Stimulated activated CD4-positive, alpha-beta T cell treated with anti-CD3 and anti-CD28 coated beads, Interleukin-1b, Interleukin-23, amount 100 ng/mL, for 24 hours (primary cell): ENCODE data around the gene C16orf92.

Source experiments
- DNase-seq, 4 experiments: peaks; one replicate each; pipeline ENCODE4 v3.0.0-alpha.2; 2020; ENCODE audit warnings: low read depth in 4 of 4, low spot score in 1 of 4

The C16orf92 gene, protein sequence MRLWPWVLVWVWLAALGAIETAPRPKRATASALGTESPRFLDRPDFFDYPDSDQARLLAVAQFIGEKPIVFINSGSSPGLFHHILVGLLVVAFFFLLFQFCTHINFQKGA

DNA sequence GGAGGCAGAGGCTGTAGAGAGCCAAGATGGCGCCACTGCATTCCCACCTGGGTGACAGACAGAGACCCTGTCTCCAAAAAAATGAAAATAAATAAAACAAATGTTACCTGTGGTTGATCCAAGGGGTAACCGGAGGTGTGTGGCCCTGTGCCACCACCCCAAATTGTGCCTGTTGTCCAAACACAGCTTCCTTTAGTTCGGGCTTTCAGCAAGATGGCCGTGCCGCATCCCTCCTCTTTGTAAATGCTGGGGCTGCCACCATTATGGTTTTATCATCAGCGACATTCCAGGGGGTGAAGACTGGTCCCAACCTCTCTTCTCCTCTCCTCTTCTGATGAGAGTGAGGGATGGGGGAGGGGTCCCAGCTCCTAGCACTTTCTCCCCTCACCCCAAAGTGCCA, at the start of gene C16orf92:
TSS of gene C16orf92 (plus strand) at position 312 of the 400 bp plus-strand sequence. CDS start 143 bp downstream, outside the sequence.
- DNase-seq: no peak

DNA sequence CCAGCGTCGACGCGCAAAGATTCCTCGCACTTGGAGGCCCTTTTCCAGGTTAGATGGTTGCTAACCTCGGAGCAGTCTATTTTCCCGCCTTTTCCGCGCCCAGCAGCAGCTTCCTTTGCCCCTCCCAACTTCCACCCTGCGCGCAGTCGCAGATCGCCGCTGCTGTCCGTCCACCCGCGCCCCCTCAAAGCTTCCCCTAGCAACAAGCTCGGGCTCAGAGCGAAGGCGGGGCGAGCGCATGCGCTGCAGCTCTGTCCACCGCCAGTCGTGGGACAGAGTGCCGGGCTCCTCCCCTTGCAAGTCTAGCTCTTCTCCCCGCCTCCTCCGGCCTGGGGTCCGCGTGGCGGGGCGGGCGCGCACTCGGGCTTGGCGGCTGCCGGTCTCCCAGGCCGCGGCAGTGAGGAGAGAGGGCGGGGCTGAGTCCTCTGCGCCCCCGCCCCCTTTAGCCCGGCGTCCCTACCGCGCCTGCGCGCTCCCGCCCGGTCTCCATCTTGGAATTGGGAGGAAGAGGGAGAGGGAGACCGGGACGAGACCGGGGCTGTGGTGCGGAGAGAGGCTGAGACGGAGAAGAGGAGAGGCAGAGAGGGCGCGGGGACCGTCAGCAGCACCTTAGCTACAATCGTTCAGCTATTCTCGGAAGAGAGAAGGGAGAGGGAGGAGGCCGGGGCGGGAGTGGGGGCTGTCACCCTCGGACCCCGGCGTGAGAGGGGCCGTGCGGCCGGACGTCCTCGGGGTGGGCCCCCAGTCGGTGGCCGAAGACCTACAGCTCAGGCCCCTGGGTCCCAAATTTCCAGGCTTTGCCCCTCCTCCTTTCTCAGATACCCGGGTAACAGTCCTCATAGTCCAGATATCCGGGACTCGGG, 49.4 kb upstream of the C16orf92 start, which contains the start of gene TAOK2:
TSS of gene TAOK2 (plus strand) at position 485 of the 863 bp plus-strand sequence. CDS start 3,905 bp downstream, outside the sequence.
- DNase-seq: peak; percentile 81 to 97 (median 90)

DNA sequence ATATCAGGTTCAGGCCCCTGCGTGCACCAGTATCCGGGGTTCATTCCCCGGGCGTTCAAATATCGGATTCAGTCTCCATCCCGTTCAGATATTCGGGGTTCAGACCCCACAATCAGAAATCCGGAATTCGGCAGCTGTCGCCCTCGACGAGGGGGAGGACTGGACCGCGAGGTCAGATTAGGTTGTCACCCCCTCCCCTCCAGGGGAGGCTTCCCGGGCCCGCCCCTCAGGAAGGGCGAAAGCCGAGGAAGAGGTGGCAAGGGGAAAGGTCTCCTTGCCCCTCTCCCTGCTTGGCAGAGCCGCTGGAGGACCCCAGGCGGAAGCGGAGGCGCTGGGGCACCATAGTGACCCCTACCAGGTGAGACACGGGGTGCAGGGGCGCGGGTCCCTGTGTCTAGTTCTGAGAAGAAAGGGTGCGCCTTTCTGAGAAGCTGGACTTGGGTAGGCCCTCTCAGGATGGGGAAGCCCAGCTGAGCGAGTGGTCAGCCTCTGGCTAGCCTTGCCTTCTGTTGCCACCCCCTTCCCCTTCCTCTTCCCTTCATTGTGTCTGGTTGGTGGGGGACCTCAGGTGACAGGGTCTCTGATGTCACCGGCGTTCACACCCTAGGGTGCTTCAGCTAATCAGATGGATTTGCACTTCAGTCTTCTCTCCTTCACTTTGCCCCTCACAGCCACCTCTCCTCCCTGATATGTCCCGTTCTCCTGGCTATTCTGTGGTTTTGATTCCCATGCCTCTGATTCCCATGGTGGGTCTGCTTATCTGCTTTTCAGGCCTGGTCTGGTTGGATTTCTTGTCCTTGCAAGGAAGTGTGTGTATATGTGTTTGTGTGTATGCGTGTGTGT, 48.5 kb upstream of the C16orf92 start:
- DNase-seq: no peak

DNA sequence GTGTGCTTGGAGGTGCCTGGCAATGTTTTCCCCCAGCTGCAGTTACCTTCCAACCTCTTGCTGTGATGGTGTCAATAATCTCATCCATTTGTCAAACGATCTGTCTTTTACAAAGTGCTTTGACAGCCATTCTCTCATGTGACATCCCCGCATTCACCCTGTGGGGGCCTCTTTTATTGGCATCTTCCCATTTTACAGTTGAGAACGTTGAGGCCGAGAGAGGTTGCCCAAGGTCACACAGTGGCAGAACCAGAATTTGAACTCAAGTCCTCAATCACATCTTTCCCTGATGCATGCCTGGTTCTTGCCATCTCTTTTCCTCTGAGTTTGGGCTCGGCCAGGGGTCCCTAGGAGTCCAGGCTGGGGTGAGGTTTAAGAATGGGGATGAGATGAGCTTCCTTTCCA, 47.9 kb upstream of the C16orf92 start:
- DNase-seq: no peak

DNA sequence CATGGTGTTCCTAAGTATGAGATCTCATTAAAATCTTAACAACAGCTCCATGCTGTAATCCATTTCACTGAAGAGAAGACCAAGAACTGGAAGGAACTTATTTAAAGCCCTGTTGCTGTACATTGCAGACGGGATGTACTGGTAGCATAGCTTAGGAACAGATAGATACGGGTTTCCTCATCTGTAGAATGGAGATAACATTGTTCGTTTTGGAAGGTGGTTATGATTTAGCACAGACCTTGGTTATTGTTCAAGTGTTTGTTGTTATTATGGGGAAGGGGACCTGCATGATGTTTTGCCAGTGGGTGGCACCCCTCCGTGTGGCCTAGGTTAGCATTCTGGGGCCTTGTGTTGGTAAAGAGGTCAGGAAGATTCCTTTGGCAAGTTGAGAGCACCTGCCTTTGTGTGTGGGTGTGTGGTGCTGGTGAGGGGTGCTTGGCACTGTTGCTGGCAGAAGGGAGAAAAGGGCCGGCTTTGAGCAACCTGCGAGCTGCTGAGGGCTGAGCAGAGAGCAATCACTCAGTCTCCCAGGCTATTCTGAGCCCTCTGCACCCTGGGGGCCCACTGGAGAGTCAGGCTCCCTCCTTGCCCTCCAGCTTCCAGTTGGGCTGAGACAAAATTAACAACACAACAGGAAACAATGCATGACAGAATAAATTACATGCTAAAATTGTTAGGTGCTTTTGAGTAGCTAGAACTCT, 47.0 kb upstream of the C16orf92 start:
- no peak for DNase-seq

DNA sequence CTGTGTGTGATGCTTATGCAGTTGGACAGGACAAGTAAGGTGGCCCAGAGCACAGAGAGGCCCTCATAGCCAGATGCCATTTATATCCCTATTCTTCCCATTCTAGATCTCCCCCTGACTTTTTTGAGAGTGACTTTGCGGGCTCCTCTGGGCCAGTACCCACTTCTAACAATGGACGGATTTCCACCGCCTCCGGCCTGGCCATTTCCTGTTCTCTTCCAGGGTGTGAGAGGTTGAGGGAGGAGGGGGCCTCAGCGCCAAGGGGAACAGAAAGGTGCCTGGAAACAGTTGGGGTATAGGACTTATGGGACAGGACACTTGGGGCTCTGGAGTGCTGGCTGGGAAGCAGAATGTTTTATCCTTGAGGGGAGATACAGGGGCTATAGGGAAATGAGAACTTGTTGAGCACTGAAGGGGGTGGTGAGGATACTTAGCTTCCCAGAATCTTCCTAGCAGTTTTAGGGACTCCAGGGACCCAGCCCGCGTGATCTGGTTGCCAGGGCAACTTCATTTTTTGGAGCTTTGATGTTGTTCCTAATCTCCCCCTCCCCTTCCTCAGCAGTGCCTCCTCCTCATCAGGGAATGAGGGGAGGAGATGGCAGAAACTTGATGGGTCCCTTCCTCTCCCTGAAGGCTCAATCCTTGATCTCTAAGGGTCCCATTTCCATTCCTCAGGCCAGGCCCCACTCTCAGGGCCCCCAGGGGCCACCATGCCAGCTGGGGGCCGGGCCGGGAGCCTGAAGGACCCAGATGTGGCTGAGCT, 45.8 kb upstream of the C16orf92 start:
- no peak for DNase-seq

DNA sequence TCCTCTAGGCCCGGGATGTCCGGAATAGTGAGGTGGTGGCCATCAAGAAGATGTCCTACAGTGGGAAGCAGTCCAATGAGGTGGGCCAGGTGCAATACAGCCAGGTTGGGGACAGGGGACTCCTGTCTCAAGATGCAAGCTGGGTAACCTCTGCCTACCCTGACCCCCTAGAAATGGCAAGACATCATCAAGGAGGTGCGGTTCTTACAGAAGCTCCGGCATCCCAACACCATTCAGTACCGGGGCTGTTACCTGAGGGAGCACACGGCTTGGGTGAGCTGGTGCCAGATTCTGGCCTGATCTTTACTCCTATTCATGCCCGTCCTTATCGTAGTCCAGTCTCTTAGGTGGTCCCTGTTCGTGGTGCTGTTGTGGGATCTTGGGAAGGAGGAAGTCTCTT, 44.9 kb upstream of the C16orf92 start:
- no peak for DNase-seq

DNA sequence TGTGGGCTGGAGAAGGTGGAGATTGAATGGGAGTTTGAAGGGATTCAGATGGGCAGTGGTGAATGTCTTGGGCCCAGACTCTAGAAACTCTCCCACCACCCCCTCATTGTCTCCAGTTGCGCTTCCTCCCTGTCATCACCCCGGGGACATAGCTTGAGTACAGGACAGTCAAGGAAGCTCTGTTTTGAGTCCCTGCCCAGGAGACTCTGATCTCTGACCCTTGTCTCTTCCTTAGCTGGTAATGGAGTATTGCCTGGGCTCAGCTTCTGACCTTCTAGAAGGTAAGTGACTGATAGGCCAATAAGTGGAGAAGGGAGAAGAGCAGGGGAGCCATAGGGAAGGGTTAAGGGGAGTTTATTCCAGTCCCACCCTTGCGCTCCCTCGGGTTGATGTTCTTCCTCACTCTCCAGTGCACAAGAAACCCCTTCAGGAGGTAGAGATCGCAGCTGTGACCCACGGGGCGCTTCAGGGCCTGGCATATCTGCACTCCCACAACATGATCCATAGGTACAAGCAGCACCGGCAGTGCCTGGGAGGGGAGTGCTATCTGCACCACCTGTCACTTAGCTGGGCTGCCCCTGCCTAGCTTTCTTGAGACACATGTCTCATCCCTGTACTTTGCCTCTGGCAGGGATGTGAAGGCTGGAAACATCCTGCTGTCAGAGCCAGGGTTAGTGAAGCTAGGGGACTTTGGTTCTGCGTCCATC, 44.3 kb upstream of the C16orf92 start:
- no peak for DNase-seq

DNA sequence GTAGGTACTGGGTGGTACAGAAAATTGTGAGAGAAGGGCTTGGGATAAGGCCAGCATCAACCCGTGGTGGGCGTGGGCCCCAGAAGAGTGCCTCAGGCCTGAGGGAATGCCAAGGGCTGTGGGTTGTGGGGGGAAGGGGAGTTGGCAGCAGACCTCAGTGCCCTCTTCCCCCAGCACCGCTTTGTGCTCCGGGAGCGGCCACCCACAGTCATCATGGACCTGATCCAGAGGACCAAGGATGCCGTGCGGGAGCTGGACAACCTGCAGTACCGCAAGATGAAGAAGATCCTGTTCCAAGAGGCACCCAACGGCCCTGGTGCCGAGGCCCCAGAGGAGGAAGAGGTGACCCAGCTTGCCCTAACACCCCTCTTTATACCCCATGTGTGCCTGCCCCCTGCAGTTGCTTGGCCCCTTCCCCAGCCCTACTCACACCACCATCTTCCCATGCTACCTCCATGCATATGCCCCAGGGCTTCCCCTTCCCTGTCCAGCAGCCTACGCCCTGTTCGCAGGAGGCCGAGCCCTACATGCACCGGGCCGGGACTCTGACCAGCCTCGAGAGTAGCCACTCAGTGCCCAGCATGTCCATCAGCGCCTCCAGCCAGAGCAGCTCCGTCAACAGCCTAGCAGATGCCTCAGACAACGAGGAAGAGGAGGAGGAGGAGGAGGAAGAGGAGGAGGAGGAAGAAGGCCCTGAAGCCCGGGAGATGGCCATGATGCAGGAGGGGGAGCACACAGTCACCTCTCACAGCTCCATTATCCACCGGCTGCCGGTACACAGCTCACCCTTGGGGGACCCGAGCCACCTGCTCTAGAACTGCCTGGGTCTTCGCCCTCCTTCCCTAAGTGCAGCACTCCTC, 40.2 kb upstream of the C16orf92 start:
- DNase-seq: no peak

DNA sequence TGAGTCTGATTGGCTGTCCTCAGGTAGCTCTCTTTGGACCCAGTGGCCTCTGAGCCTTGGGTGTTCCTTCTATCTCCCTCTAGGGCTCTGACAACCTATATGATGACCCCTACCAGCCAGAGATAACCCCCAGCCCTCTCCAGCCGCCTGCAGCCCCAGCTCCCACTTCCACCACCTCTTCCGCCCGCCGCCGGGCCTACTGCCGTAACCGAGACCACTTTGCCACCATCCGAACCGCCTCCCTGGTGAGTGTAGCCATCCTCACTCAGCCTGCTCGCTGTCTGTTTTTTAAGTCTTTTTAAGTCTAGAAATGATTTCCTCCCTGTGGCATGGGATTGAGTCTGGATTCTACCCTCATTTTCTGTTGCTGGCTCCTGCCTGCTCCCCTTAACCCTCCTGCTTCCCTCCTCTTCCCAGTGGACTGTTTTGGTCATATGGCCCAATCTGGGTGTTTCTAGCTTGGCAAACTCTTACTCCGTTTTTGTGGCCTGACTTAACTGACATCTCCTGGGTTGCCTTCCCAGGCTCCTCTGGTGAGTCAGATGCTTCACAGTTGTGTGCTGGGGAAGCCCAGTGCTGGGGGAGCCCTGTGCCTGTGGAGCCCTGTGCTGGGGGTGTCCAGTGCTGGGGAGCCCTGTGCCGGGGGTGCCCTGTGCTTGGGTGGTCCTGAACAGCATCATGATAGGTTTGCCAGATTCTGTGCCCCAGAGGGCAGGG, 39.4 kb upstream of the C16orf92 start:
- no peak for DNase-seq

DNA sequence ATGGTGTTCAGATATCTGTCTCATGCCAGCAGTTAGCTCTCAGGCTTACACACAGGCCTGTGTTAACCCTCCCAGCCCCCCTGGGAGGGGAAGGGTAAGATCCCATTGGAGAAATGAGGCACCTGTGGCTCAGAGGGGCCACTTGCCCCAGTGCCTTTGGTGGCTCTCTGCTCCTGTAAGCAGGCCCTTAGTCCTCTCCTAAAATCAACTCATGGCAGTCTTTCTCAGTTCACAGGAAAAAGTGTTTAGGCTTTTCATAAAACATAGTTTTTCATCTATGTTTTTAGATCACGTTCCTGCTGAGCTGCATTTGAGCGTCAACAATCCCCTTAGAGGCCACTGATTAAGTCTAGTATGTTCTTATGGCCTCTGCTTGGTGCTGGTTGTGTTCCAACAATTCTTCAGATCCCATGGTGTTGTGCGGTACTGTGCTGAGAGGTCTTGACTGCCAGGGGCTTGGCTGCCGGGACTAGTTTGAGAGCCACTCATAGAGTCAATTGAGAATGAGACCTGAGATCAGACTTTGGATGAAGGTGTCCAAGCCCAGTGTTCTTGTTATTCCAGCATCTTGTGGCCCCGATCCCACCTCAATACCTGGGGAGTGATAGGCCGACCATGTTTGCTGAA, 38.7 kb upstream of the C16orf92 start:
- no peak for DNase-seq

DNA sequence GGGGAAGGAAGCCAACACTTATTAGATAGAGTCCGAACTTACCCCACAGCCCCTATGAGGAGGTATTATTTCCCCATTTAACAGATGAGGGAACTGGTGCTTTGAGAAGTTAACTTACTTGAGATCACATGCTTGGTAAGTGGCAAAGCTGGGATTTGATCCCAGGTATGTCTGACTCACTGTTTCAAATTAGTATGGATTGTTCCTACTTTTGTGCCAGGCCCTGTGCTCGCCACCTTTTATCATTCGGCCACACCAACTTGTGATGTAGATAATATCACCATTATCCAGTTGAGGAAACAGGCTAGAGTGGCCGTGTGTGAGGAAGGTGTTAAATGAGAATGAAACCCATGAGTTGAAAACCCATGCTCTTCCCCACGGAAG, 38.2 kb upstream of the C16orf92 start:
- DNase-seq: no peak

DNA sequence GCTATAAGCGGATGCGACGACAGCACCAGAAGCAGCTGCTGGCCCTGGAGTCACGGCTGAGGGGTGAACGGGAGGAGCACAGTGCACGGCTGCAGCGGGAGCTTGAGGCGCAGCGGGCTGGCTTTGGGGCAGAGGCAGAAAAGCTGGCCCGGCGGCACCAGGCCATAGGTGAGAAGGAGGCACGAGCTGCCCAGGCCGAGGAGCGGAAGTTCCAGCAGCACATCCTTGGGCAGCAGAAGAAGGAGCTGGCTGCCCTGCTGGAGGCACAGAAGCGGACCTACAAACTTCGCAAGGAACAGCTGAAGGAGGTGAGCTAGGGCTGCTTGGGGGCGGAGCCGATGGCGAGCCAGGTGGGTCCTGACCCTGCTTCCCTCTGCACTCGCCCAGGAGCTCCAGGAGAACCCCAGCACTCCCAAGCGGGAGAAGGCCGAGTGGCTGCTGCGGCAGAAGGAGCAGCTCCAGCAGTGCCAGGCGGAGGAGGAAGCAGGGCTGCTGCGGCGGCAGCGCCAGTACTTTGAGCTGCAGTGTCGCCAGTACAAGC, 37.7 kb upstream of the C16orf92 start:
- no peak for DNase-seq

DNA sequence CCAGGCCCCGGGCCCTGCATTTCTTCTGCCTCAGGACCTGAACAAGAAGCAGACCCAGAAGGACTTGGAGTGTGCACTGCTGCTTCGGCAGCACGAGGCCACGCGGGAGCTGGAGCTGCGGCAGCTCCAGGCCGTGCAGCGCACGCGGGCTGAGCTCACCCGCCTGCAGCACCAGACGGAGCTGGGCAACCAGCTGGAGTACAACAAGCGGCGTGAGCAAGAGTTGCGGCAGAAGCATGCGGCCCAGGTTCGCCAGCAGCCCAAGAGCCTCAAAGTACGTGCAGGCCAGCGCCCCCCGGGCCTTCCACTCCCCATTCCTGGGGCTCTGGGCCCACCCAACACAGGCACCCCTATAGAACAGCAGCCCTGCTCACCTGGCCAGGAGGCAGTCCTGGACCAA, 36.8 kb upstream of the C16orf92 start:
- no peak for DNase-seq

DNA sequence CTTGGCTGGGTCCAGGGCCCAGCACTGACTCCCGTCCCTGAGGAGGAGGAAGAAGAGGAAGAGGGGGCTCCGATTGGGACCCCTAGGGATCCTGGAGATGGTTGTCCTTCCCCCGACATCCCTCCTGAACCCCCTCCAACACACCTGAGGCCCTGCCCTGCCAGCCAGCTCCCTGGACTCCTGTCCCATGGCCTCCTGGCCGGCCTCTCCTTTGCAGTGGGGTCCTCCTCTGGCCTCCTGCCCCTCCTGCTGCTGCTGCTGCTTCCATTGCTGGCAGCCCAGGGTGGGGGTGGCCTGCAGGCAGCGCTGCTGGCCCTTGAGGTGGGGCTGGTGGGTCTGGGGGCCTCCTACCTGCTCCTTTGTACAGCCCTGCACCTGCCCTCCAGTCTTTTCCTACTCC, 36.1 kb upstream of the C16orf92 start:
- no peak for DNase-seq

DNA sequence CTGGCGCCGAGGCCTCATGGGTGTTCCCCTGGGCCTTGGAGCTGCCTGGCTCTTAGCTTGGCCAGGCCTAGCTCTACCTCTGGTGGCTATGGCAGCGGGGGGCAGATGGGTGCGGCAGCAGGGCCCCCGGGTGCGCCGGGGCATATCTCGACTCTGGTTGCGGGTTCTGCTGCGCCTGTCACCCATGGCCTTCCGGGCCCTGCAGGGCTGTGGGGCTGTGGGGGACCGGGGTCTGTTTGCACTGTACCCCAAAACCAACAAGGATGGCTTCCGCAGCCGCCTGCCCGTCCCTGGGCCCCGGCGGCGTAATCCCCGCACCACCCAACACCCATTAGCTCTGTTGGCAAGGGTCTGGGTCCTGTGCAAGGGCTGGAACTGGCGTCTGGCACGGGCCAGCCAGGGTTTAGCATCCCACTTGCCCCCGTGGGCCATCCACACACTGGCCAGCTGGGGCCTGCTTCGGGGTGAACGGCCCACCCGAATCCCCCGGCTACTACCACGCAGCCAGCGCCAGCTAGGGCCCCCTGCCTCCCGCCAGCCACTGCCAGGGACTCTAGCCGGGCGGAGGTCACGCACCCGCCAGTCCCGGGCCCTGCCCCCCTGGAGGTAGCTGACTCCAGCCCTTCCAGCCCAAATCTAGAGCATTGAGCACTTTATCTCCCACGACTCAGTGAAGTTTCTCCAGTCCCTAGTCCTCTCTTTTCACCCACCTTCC, 35.5 kb upstream of the C16orf92 start:
- no peak for DNase-seq
